Measurements from ENCODE around the gene DPF3.

The DPF3 gene

GRCh38 chr14:72828604-72829003 is 65.3 kb downstream of the DPF3 start:
- no peak for DNase-seq (ENCODE audit: low read depth, low spot score)
- no peak overlapping the region for H3K4me3 ChIP-seq (ENCODE audit: low read depth, low read length)
- in situ Hi-C loops (cut with HindIII; ENCODE audit: low sequenced_read_pairs) = no loop called here
- no peak for TF ChIP-seq CTCF (IDR thresholded peaks at IDR 0.05; ENCODE audit: low read depth, low read length)

GRCh38 chr14:72826039-72826438 is 67.9 kb downstream of the DPF3 start:
- DNase-seq (ENCODE audit: low read depth, low spot score) = no peak
- H3K4me3 ChIP-seq (ENCODE audit: low read depth, low read length) = no peak overlapping the region
- TF ChIP-seq CTCF (IDR thresholded peaks at IDR 0.05; ENCODE audit: low read depth, low read length) = no peak
- in situ Hi-C loops (cut with HindIII; ENCODE audit: low sequenced_read_pairs) = no loop called here

- no peak for TF ChIP-seq CTCF (IDR thresholded peaks at IDR 0.05; ENCODE audit: low read depth, low read length)
- DNase-seq (ENCODE audit: low read depth, low spot score) = no peak
- H3K4me3 ChIP-seq (ENCODE audit: low read depth, low read length) = no peak overlapping the region
- in situ Hi-C loops (cut with HindIII; ENCODE audit: low sequenced_read_pairs) = no loop called here
Observed at GRCh38 chr14:72825486-72825885, 68.4 kb downstream of the DPF3 start.

- in situ Hi-C loops (cut with HindIII; ENCODE audit: low sequenced_read_pairs) = no loop called here
- no peak for TF ChIP-seq CTCF (IDR thresholded peaks at IDR 0.05; ENCODE audit: low read depth, low read length)
- no peak overlapping the region for H3K4me3 ChIP-seq (ENCODE audit: low read depth, low read length)
- no peak for DNase-seq (ENCODE audit: low read depth, low spot score)
Observed at GRCh38 chr14:72824051-72824450, 69.8 kb downstream of the DPF3 start.

GRCh38 chr14:72822946-72823611 is 70.8 kb downstream of the DPF3 start:
- in situ Hi-C loops (cut with HindIII; ENCODE audit: low sequenced_read_pairs) = no loop called here
- DNase-seq (ENCODE audit: low read depth, low spot score) = no peak
- TF ChIP-seq CTCF (IDR thresholded peaks at IDR 0.05; ENCODE audit: low read depth, low read length) = no peak
- no peak overlapping the region for H3K4me3 ChIP-seq (ENCODE audit: low read depth, low read length)

- in situ Hi-C loops (cut with HindIII; ENCODE audit: low sequenced_read_pairs) = no loop called here
- no peak for TF ChIP-seq CTCF (IDR thresholded peaks at IDR 0.05; ENCODE audit: low read depth, low read length)
- no peak for DNase-seq (ENCODE audit: low read depth, low spot score)
- H3K4me3 ChIP-seq (ENCODE audit: low read depth, low read length) = no peak overlapping the region
Observed at GRCh38 chr14:72818998-72819397, 74.9 kb downstream of the DPF3 start.
